HCT116 (cell line): ENCODE results near the gene GRHL3. TPM values are rescaled to one million over a fixed set of nuclear protein-coding genes. Genes with fewer than 3 reads are reported as not detected.
"Not testable (repeated sequence)": the region's sequence is repeated elsewhere in the genome, so short reads cannot be mapped to it uniquely, and the experiment has no call there.

Experiments
- ATAC-seq: fragments of 200-7000 bp; cut with Tn5 transposase; 2 replicates; pipeline ENCODE4 v1.9.1; 2020; ENCODE audit warnings: mild to moderate bottlenecking, moderate library complexity
- Bru-seq: library from RNA; stranded (reverse); fragments of 400-500 nt; gene quantifications from one replicate; lab custom pipeline; 2021; lab: Mats Ljungman, UMichigan
- BruChase-seq, 2 experiments: library from RNA; stranded (reverse); fragments of 400-500 nt; gene quantifications; one replicate each; lab custom pipeline; 2021; lab: Mats Ljungman, UMichigan
- BruUV-seq: library from RNA; stranded (reverse); fragments of 400-500 nt; replicated peaks from 2 replicates; lab custom pipeline; 2021; lab: Mats Ljungman, UMichigan
- CTCF ChIA-PET: fragments of 300-600 bp; sonication (Branson Sonifier 250); formaldehyde crosslinking; loops from one replicate; lab custom pipeline; 2021; ENCODE audit warnings: antibody characterized with exemption; lab: Charles Lee
- POLR2A ChIA-PET: fragments of 300-600, 350-600 bp; sonication (Branson Sonifier 250); formaldehyde crosslinking; loops from one replicate; lab custom pipeline; 2021; ENCODE audit warnings: antibody characterized with exemption; lab: Charles Lee
- RAD21 ChIA-PET, 2 experiments: fragments of 300-600 bp; sonication (Branson Sonifier 250); formaldehyde crosslinking; loops; one replicate each; lab custom pipeline; 2023; ENCODE audit warnings: low total read pairs in 2 of 2; ENCODE audit not compliant: uncharacterized antibody in 2 of 2, unreplicated experiment in 2 of 2, low non-redundant PET in 1 of 2; lab: Charles Lee
- DNase-seq: peaks from one replicate; pipeline ENCODE4 v3.0.0-alpha.2; 2010; ENCODE audit warnings: low read depth, low spot score
- H2AFZ ChIP-seq: fragments of 200-600 bp; shearing (Covaris generic), sonication (generic); 2 replicates; pipeline ENCODE4 v1.6.1; 2017; ENCODE audit warnings: low read depth, mixed run types, mixed read lengths, antibody characterized with exemption, low read length; ENCODE audit not compliant: poor library complexity, severe bottlenecking
- H3K27ac ChIP-seq: 2 replicates; pipeline ENCODE4 v1.5.1; 2012; ENCODE audit warnings: low read depth, low read length
- H3K27me3 ChIP-seq: fragments of 200-600 bp; sonication (generic); 2 replicates; pipeline ENCODE4 v1.6.1; 2016; ENCODE audit warnings: mixed run types, low read length, mixed read lengths; ENCODE audit not compliant: insufficient read depth
- H3K36me3 ChIP-seq, 2 experiments: fragments of 200-500 bp in 1 of 2; fragments of 200-600 bp in 1 of 2; sonication (Bioruptor generic) in 1 of 2; sonication (generic) in 1 of 2; 2 replicates each; pipeline versions ENCODE4 v1.5.1 to v1.6.1; 2014 to 2016; ENCODE audit warnings: low read length in 2 of 2, inconsistent platforms in 1 of 2, mixed read lengths in 1 of 2, mixed run types in 1 of 2; ENCODE audit not compliant: insufficient read depth in 2 of 2, control insufficient read depth in 1 of 2
- H3K4me1 ChIP-seq, 2 experiments: fragments of 200-600 bp in 1 of 2; sonication (generic) in 1 of 2; 2 replicates each; pipeline versions ENCODE4 v1.5.1 to v1.6.1; 2012 to 2017; ENCODE audit warnings: low read length in 2 of 2, inconsistent platforms in 1 of 2, mild to moderate bottlenecking in 1 of 2, mixed read lengths in 1 of 2, mixed run types in 1 of 2, moderate library complexity in 1 of 2; ENCODE audit not compliant: insufficient read depth in 2 of 2, control insufficient read depth in 1 of 2
- H3K4me2 ChIP-seq: fragments of 200-600 bp; sonication (generic); 2 replicates; pipeline ENCODE4 v1.6.1; 2017; ENCODE audit warnings: mixed run types, low read length, mixed read lengths
- H3K4me3 ChIP-seq, 2 experiments: fragments of 200-600 bp in 1 of 2; sonication (generic) in 1 of 2; replicated peaks in 1 of 2; 2 replicates each; pipeline ENCODE4 v1.5.1; 2011 to 2016; ENCODE audit warnings: low read length in 2 of 2, control low read depth in 1 of 2, low read depth in 1 of 2, mild to moderate bottlenecking in 1 of 2, mixed read lengths in 1 of 2, mixed run types in 1 of 2
- H3K79me2 ChIP-seq: fragments of 200-600 bp; sonication (generic); 2 replicates; pipeline ENCODE4 v1.6.1; 2017; ENCODE audit warnings: mild to moderate bottlenecking, mixed run types, low read length, moderate library complexity, mixed read lengths; ENCODE audit not compliant: insufficient read depth
- H3K9ac ChIP-seq: fragments of 200-600 bp; sonication (generic); 2 replicates; pipeline ENCODE4 v1.6.1; 2016; ENCODE audit warnings: low read length, mixed read lengths
- H3K9me2 ChIP-seq: fragments of 200-600 bp; sonication (generic), shearing (Covaris generic); 2 replicates; pipeline ENCODE4 v1.6.1; 2017; ENCODE audit warnings: mixed run types, mild to moderate bottlenecking, moderate library complexity; ENCODE audit not compliant: insufficient read depth
- H3K9me3 ChIP-seq, 2 experiments: fragments of 200-500 bp in 1 of 2; fragments of 200-600 bp in 1 of 2; sonication (Bioruptor generic) in 1 of 2; sonication (generic) in 1 of 2; 2 replicates each; pipeline ENCODE4 v1.6.1; 2014 to 2017; ENCODE audit warnings: low read length in 2 of 2, mixed read lengths in 2 of 2, inconsistent platforms in 1 of 2, low read depth in 1 of 2, mild to moderate bottlenecking in 1 of 2, mixed run types in 1 of 2, moderate library complexity in 1 of 2; ENCODE audit not compliant: control insufficient read depth in 1 of 2, insufficient read depth in 1 of 2
- H4K20me1 ChIP-seq: fragments of 200-600 bp; sonication (generic), shearing (Covaris generic); 2 replicates; pipeline ENCODE4 v1.6.1; 2017; ENCODE audit warnings: mixed run types, mild to moderate bottlenecking, moderate library complexity; ENCODE audit not compliant: insufficient read depth
- CBX3 ChIP-seq: IDR thresholded peaks from 2 replicates; pipeline ENCODE4 v1.6.1; 2012; ENCODE audit warnings: low read depth
- EZH2 ChIP-seq: fragments of 200-600 bp; sonication (generic); IDR thresholded peaks from 2 replicates; pipeline ENCODE4 v1.6.1; 2017; ENCODE audit warnings: antibody characterized with exemption, mixed run types
- YY1 ChIP-seq: IDR thresholded peaks from 2 replicates; pipeline ENCODE4 v1.6.1; 2011; ENCODE audit warnings: low read length, low read depth, moderate library complexity, mild to moderate bottlenecking; ENCODE audit not compliant: insufficient replicate concordance; ENCODE audit errors: extremely low read depth
- intact Hi-C: fragments of 100-400 bp; cut with micrococcal nuclease; formaldehyde crosslinking; loops from 2 replicates; pipeline ENCODE4 v1.10.0; 2022
- long read RNA-seq: library from polyadenylated mRNA; unstranded; transcript quantifications from one replicate; pipeline ENCODE4 v2.0.0, GENCODE V29; 2021; ENCODE audit not compliant: unreplicated experiment
- polyA plus RNA-seq: library from polyadenylated mRNA; unstranded; fragments of >200 nt; gene quantifications from 2 replicates; pipeline ENCODE4 v1.2.1, GENCODE V29; 2012; ENCODE audit warnings: missing spikeins
- total RNA-seq: library from RNA; stranded (reverse); gene quantifications from one replicate; pipeline ENCODE4 v1.2.1, GENCODE V29; 2021; ENCODE audit not compliant: unreplicated experiment

Gene GRHL3
- total RNA-seq, result 1.0 TPM
- polyA plus RNA-seq, result 1.9 and 2.2 TPM in 2 replicates
- Bru-seq, nascent RNA, result percentile 25 among the genes with signal in this experiment
- BruChase-seq, experiment 1, labeled RNA remaining after a 6-hour chase, result percentile 16 among the genes with signal in this experiment
- BruChase-seq, experiment 2, labeled RNA remaining after a 2-hour chase, result percentile 22 among the genes with signal in this experiment
- long read RNA-seq, partial matches to known transcripts, result 1 of 6 reads
- long read RNA-seq, other reads (novel, unspliced or antisense), result 4 of 6 reads

DNA sequence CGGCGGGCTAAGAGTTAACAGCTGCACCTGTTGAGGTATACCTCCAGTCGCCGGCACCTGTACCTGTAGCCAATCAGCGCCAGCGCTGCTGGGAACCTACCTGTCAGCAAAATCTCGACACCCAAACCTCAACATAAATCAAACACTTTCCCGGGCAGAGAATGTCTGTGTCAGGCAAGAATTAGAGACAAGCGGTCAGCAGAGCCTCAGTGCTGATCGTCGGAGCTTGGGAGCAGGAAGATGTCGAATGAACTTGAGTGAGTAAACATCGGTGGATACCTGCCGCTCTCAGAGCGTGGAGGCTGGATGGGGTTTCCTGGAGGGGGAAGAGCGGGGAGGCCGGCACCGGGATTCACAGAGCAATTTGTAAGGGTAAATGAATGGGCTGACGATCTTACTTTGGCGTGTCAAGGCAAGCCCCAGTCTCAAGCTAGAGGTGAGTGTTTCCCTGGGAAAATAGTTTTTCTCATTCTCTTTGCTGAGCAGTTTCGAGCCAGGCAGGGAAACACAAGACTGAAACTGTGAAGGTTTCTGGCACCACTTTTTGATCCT, at the start of gene GRHL3:
GRHL3 (plus strand) TSS at position 46 of the 552 bp plus-strand sequence; CDS start at position 241, 195 bp downstream.
- H3K27me3 ChIP-seq, result peaks cover 49% of the 10 kb centered on the region
- no peaks in the 10 kb centered on the region for H3K9me2 ChIP-seq
- H3K36me3 ChIP-seq, result no peaks in the 10 kb centered on the region
- CTCF ChIA-PET, result interaction anchor here (0.7 to 1.5 kb wide), 3 partner anchors 11 to 72 kb away, joined by 3 to 4 read pairs (median 4); no protein-coding TSS in a partner anchor
- RAD21 ChIA-PET, result interaction anchor here in 1 of 2 experiments (0.9 kb wide), 1 partner anchor 117 kb away, joined by 3 read pairs; no protein-coding TSS in a partner anchor
- TF ChIP-seq CBX3, result no peak
- no peak for TF ChIP-seq YY1
- 0 out of 2 replicates have a peak, but pooled peaks have one; percentile 77 for TF ChIP-seq EZH2
- TF ChIP-seq, all 23 proteins: peak for 1
- intact Hi-C loops, result no loop called here
- Histone ChIP-seq H3K79me2 (no peaks in the 10 kb centered on the region), H4K20me1 (no peaks in the 10 kb centered on the region), H3K9ac (no peak within 1 kb of the TSS), H2AFZ (peak within 1 kb of the TSS; percentile 19), H3K4me3 (peak within 1 kb of the TSS; percentile 22 to 48), H3K9me3 (no peaks in the 10 kb centered on the region), H3K4me2 (peak within 1 kb of the TSS; percentile 92), H3K27ac (no peak within 1 kb of the TSS), H3K4me1 (peaks cover 47 to 83% of the 10 kb centered on the region in 2 experiments)
- peak; percentile 46 for DNase-seq
- BruUV-seq, result no TSS peak
- POLR2A ChIA-PET, result no interaction called here
- ATAC-seq, result peak; percentile 33

- H3K4me1 ChIP-seq, H3K79me2 ChIP-seq, DNase-seq, H2AFZ ChIP-seq, H3K9ac ChIP-seq, H3K9me2 ChIP-seq, H4K20me1 ChIP-seq, H3K4me2 ChIP-seq, H3K27me3 ChIP-seq, CTCF ChIA-PET, BruUV-seq, H3K27ac ChIP-seq, H3K36me3 ChIP-seq, intact Hi-C loops, H3K9me3 ChIP-seq, RAD21 ChIA-PET, ATAC-seq, H3K4me3 ChIP-seq: not testable (repeated sequence)
- POLR2A ChIA-PET, result interaction anchor here (0.6 kb wide), 1 partner anchor 693 kb away, joined by 3 read pairs; no protein-coding TSS in a partner anchor
These were observed 44.7 kb upstream of the GRHL3 start for GRCh38 chr1:24274203-24275103.
